Sigmoid colon (tissue), 4 donors: ENCODE measurements around the gene ARF1.

ENCODE experiments used
- EP300 ChIP-seq, 4 donors: sonication (generic); formaldehyde crosslinking; IDR thresholded peaks; one replicate each; pipeline ENCODE4 v1.6.1; 2017; ENCODE audit warnings: antibody characterized with exemption in 4 of 4
- POLR2A ChIP-seq, 2 donors: fragments of 450-650 bp; IDR thresholded peaks; one replicate each; pipeline ENCODE4 v1.6.1; 2016; ENCODE audit warnings: antibody characterized with exemption in 2 of 2, mild to moderate bottlenecking in 2 of 2, moderate library complexity in 2 of 2
- POLR2AphosphoS5 ChIP-seq, 4 donors: sonication (generic); formaldehyde crosslinking; IDR thresholded peaks; one replicate each; pipeline ENCODE4 v1.6.1; 2017; ENCODE audit warnings: antibody characterized with exemption in 4 of 4
- TF ChIP-seq, protein P1 (sequence below), 4 experiments: fragments of 450-650 bp in 3 of 4; fragments of 200-600 bp in 1 of 4; IDR thresholded peaks; one replicate each; pipeline ENCODE4 v1.5.1; 2016 to 2019; ENCODE audit warnings: antibody characterized with exemption in 4 of 4, mild to moderate bottlenecking in 3 of 4, moderate library complexity in 2 of 4

DNA sequence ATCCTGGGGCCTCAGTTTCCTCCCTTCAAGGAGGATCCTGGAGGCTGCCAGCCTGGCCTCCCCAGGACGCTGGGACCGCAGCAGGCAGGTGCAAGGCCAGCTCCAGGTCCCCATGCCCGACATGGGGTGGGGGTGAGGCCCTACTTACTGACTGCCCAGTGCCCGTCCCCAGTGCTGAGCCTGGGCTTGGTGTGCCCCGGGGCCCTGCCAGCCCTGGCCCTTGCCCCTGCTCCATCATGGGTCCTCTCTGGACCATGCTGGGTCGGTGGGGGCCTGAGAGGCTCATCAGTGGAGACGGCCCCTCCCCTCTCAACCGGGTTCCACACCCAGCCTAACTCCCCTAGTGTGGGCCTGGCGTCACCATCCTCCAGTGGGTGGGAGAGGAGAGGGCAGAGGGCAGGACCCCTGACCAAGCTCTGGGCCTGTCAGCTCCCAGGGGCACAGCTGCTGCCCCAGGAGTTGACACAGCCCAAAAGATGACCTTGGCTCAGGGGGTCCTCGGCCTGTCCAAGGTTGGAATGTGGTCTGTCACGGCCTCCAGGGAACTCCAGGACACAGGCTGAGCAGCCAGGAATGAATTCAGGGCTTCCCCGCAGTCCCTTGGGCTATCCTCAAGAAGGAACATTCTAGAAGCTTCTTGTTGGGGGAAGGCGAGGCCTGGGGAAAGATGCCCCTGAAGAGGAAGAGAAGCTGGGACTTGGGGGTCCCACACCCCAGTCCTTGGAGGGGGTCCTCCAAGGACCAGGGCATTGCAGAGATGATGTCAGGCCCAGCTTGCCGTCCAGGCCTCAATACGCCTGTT is 17.6 kb upstream of the ARF1 start:
- TF ChIP-seq, protein P1, sequence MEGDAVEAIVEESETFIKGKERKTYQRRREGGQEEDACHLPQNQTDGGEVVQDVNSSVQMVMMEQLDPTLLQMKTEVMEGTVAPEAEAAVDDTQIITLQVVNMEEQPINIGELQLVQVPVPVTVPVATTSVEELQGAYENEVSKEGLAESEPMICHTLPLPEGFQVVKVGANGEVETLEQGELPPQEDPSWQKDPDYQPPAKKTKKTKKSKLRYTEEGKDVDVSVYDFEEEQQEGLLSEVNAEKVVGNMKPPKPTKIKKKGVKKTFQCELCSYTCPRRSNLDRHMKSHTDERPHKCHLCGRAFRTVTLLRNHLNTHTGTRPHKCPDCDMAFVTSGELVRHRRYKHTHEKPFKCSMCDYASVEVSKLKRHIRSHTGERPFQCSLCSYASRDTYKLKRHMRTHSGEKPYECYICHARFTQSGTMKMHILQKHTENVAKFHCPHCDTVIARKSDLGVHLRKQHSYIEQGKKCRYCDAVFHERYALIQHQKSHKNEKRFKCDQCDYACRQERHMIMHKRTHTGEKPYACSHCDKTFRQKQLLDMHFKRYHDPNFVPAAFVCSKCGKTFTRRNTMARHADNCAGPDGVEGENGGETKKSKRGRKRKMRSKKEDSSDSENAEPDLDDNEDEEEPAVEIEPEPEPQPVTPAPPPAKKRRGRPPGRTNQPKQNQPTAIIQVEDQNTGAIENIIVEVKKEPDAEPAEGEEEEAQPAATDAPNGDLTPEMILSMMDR (IDR thresholded peaks at IDR 0.05) = no peak
- TF ChIP-seq POLR2AphosphoS5 (IDR thresholded peaks at IDR 0.05) (no peak), POLR2A (IDR thresholded peaks at IDR 0.05) (no peak), EP300 (IDR thresholded peaks at IDR 0.05) (no peak)
